Smooth muscle cell of the brain vasculature (primary cell): ENCODE measurements around the gene ERVH48-1.
"Not testable (repeated sequence)": the region's sequence is repeated elsewhere in the genome, so short reads cannot be mapped to it uniquely, and the experiment has no call there.

Experiments used
- DNase-seq: peaks from one replicate; pipeline ENCODE4 v3.0.0-alpha.2; 2012; ENCODE audit warnings: low read depth, low spot score

ERVH48-1 gene

GRCh38 chr21:42925114-42925926 is at the start of gene ERVH48-1:
ERVH48-1 (minus strand) TSS chr21:42925630; CDS start chr21:42919006, 6,624 bp downstream.
- DNase-seq = no peak

- peak; percentile 96 for DNase-seq
Observed at GRCh38 chr21:42973991-42974831, 48.8 kb upstream of the ERVH48-1 start, which contains the start of gene PKNOX1. PKNOX1 (plus strand) TSS chr21:42974562; CDS start chr21:43004382, 29,820 bp downstream.

- no peak for DNase-seq
Observed at GRCh38 chr21:42973309-42973990, 48.0 kb upstream of the ERVH48-1 start.

- no peak for DNase-seq
Observed at GRCh38 chr21:42971897-42972275, 46.5 kb upstream of the ERVH48-1 start.

- no peak for DNase-seq
Observed at GRCh38 chr21:42970946-42971653, 45.7 kb upstream of the ERVH48-1 start.

GRCh38 chr21:42969193-42969600 is 43.8 kb upstream of the ERVH48-1 start:
- no peak for DNase-seq

GRCh38 chr21:42967616-42968015 is 42.2 kb upstream of the ERVH48-1 start:
- DNase-seq = not testable (repeated sequence)

GRCh38 chr21:42965211-42965560 is 39.8 kb upstream of the ERVH48-1 start:
- DNase-seq = no peak

- DNase-seq = no peak
Observed at GRCh38 chr21:42964546-42965210, 39.2 kb upstream of the ERVH48-1 start.

- DNase-seq = no peak
Observed at GRCh38 chr21:42964086-42964485, 38.7 kb upstream of the ERVH48-1 start.

GRCh38 chr21:42962380-42963007 is 37.1 kb upstream of the ERVH48-1 start:
- no peak for DNase-seq

GRCh38 chr21:42959728-42960127 is 34.3 kb upstream of the ERVH48-1 start:
- DNase-seq = no peak

GRCh38 chr21:42958122-42958521 is 32.7 kb upstream of the ERVH48-1 start:
- not testable (repeated sequence) for DNase-seq

GRCh38 chr21:42956824-42957630 is 31.6 kb upstream of the ERVH48-1 start:
- no peak for DNase-seq

- DNase-seq = not testable (repeated sequence)
Observed at GRCh38 chr21:42951193-42951592, 25.8 kb upstream of the ERVH48-1 start.

GRCh38 chr21:42949094-42949755 is 23.8 kb upstream of the ERVH48-1 start:
- not testable (repeated sequence) for DNase-seq

GRCh38 chr21:42942244-42942643 is 16.8 kb upstream of the ERVH48-1 start:
- no peak for DNase-seq

GRCh38 chr21:42941696-42942085 is 16.3 kb upstream of the ERVH48-1 start:
- DNase-seq = no peak
